Subcutaneous adipose tissue (tissue), 4 donors: ENCODE results near the gene TTLL11. TPM values are rescaled to one million over a fixed set of nuclear protein-coding genes. Genes with fewer than 3 reads are reported as not detected.

ENCODE experiments used
- total RNA-seq, 4 donors: library from RNA; depleted of rRNA; stranded (reverse); fragments of >200 nt; gene quantifications; one replicate each; pipeline ENCODE4 v1.1.0, GENCODE V29; 2016
- TF ChIP-seq, protein P1 (sequence below): fragments of 450-650 bp; IDR thresholded peaks from one replicate; pipeline ENCODE4 v1.5.1; 2016; ENCODE audit warnings: low read depth, mild to moderate bottlenecking, control low read depth, antibody characterized with exemption, moderate library complexity

TTLL11 gene
- total RNA-seq, 4 donors from 2014 or later, result 4.4 to 8.7 (median 6.4) TPM

DNA sequence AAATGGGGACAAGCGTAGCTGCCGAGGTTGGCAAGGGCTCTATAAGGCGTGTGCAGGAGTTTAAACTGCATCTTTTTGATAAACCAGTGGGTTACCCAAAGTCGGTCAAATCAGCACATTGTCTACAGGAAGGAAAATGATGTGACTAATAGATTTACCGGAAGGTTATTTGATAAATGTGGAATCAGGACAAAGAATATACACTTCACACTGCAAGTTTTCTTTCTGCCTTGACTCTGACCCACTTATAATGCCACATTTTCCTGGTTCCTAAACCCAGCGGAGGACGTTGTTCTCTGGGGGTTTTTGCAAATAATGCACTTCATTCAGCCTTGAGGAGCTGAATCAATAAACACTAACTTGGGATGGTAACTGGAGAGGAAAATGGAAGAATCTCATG is 76.8 kb downstream of the TTLL11 start:
- TF ChIP-seq, protein P1, sequence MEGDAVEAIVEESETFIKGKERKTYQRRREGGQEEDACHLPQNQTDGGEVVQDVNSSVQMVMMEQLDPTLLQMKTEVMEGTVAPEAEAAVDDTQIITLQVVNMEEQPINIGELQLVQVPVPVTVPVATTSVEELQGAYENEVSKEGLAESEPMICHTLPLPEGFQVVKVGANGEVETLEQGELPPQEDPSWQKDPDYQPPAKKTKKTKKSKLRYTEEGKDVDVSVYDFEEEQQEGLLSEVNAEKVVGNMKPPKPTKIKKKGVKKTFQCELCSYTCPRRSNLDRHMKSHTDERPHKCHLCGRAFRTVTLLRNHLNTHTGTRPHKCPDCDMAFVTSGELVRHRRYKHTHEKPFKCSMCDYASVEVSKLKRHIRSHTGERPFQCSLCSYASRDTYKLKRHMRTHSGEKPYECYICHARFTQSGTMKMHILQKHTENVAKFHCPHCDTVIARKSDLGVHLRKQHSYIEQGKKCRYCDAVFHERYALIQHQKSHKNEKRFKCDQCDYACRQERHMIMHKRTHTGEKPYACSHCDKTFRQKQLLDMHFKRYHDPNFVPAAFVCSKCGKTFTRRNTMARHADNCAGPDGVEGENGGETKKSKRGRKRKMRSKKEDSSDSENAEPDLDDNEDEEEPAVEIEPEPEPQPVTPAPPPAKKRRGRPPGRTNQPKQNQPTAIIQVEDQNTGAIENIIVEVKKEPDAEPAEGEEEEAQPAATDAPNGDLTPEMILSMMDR, result no peak

DNA sequence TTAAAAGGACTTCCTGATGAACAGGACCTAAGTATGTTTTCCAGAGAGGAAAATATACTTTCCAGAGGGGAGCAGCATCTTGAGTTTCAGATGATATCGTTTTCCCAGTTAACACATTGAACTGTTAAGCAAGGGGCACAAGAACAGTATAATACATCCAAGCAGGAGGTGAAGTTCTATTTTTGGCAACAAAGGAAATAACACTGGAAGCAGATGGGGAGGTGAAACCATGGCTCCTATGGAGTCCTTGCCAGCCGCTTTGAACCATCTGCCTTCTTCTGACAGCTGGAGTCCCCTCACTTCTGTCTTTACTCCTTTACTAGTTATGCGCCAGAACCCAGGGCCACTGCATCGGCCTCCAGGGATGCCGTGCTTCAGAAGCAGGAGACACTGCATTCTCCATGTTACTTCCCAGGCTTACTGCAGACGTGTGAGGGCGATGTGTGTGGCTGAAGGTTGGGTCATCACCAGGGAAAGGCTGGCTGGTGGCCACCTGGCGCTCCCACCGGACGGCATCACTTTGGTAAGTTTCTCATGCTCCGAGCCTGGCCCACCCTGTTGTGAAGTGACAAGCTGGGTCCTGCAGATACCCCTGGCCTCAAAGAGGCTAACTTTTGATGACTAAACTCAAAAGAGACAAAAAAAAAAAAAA is 77.8 kb downstream of the TTLL11 start:
- TF ChIP-seq, protein P1, result no peak

DNA sequence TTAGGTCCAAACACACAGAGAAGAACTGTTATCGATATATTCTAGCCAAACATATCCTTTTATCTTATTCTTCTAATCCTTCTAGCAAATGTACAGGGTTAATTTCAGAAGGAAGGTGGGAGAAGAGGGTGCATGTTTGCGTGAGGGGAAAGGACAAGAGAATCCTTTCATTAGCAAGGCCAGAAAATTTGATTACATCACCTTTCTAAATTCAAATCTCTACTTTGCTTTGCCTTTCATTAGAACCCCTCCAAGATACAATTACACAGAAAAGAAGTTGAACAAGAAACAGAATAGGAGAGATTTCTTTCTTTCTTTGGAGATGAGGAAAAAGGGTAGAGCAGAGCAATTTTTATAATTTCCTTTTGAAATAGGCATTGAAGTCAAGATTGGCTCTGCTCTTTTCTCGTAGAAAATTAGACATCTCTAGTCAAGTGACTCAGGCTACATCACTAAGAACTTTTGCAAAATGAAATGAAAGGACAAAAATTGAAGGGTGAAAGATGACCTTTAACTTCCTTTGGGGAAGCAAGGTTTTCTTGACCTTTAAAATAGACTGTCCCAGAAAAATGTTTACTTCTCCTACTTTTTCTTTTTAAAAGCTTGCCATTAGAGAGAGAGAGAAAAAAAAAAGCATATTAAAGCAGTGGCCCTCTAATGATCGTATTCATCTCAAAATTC is 81.2 kb downstream of the TTLL11 start:
- TF ChIP-seq, protein P1, result no peak

DNA sequence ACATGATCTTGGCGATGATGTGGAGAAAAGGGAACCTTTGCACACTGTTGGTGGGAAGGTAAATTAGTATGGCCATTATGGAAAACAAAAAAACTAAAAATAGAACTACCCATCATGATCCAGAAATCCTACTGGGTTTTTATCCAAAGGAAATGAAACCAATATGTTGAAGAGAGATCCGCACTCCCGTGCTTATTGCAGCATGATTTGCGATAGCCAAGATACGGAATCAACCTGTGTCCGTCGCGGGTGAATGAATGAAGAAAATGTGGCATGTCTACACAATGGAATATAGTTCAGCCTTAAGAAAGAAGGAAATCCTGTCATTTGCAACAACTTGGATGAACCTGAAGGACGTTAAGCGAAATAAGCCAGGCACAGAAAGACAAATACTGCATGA is 84.5 kb downstream of the TTLL11 start:
- TF ChIP-seq, protein P1, result no peak

DNA sequence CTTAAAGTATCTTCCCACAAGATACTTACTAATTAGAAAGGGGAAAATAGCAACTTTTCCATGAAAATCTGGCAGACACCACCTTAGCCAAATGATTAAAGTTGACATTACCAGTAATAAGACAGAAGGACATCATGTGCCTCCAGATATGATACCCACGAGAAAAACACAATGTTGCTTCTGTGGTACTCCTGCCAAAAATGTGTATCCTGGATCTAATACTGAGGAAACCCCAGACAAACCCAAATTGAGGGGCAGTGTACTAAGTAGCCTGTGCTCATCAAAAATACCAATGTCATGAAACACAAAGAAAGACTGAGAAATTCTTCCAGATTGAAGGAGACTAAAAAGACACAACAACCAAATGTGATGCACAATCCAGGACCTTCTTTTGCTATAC is 85.3 kb downstream of the TTLL11 start:
- TF ChIP-seq, protein P1, result no peak

DNA sequence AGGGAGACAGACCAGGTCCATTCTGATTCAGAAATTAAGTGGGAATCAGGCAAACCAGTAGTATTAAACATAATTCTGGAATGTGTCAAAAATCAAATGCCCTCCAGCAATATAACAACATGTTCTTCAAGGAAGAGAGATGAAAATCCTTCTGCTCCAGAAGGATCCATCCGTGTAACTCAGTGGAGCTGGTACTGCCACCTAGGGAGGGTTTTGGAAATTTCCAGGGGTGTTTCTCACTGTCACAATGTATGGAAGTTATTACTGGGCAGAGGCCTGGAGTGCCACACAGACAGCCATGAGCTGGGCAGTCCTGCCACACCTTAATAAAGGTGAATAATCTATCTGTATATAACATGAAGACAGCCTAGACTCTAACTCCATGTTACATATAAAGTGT is 87.5 kb downstream of the TTLL11 start:
- TF ChIP-seq, protein P1, result no peak

DNA sequence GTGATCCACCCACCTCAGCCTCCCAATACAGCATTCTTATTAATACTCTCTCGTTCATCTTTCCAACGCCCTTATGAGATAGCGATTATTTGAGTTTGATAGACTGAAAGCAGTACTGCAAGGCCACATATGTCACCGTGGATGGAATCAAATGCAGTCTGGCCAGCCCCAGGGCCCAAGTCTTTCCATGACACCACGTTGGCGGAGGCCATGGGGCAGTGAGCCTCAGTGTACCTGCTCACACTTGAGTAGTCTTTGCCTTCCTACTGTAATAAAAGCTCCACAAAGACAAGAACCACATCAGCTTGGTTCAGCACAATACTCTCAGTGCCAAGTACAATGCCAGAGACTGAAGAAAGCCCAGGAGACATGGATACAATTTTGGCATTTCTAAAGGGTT is 88.5 kb downstream of the TTLL11 start:
- TF ChIP-seq, protein P1, result no peak
